Fibroblast of upper back skin (primary cell): ENCODE results near the gene CAST.

Experiments used
- DNase-seq: peaks from one replicate; pipeline ENCODE4 v3.0.0-alpha.2; 2013

Gene CAST

GRCh38 chr5:96645091-96645490, 17.1 kb upstream of the CAST start:
- DNase-seq: no peak

GRCh38 chr5:96648023-96648422, 14.2 kb upstream of the CAST start:
- no peak for DNase-seq

- DNase-seq: no peak
Observed at GRCh38 chr5:96648593-96648992, 13.6 kb upstream of the CAST start.

- no peak for DNase-seq
Observed at GRCh38 chr5:96649251-96649662, 12.9 kb upstream of the CAST start.

- no peak for DNase-seq
Observed at GRCh38 chr5:96649681-96650540, 12.3 kb upstream of the CAST start.

GRCh38 chr5:96651047-96651446, 11.1 kb upstream of the CAST start:
- no peak for DNase-seq

- DNase-seq: no peak
Observed at GRCh38 chr5:96651948-96652753, 10.0 kb upstream of the CAST start.

- peak; percentile 80 for DNase-seq
Observed at GRCh38 chr5:96652769-96653454, 9.3 kb upstream of the CAST start.

GRCh38 chr5:96654209-96654608, 8.0 kb upstream of the CAST start:
- DNase-seq: no peak

- DNase-seq: no peak
Observed at GRCh38 chr5:96655085-96655484, 7.1 kb upstream of the CAST start.

GRCh38 chr5:96655506-96655905, 6.7 kb upstream of the CAST start:
- DNase-seq: no peak

GRCh38 chr5:96657068-96657467, 5.1 kb upstream of the CAST start:
- peak; percentile 94 for DNase-seq

- peak; percentile 57 for DNase-seq
Observed at GRCh38 chr5:96658272-96658671, 3.9 kb upstream of the CAST start.

- DNase-seq: no peak
Observed at GRCh38 chr5:96659170-96659569, 3.0 kb upstream of the CAST start.

GRCh38 chr5:96660971-96661854, 963 bp upstream of the CAST start:
- peak; percentile 42 for DNase-seq

GRCh38 chr5:96662725-96663518, 746 bp downstream of the CAST start:
- DNase-seq: peak; percentile 76

GRCh38 chr5:96663608-96664007, 1.4 kb downstream of the CAST start:
- no peak for DNase-seq

GRCh38 chr5:96664669-96665068, 2.5 kb downstream of the CAST start:
- no peak for DNase-seq

- DNase-seq: no peak
Observed at GRCh38 chr5:96668725-96669124, 6.5 kb downstream of the CAST start.

- DNase-seq: no peak
Observed at GRCh38 chr5:96669909-96670308, 7.7 kb downstream of the CAST start.

- DNase-seq: no peak
Observed at GRCh38 chr5:96671441-96671840, 9.3 kb downstream of the CAST start.

GRCh38 chr5:96673127-96673526, 11.0 kb downstream of the CAST start:
- no peak for DNase-seq
